Left renal pelvis (tissue), 4 donors: ENCODE results near the gene EFHD1. TPM values are rescaled to one million over a fixed set of nuclear protein-coding genes. Genes with fewer than 3 reads are reported as not detected.
"Not testable (repeated sequence)": the region's sequence is repeated elsewhere in the genome, so short reads cannot be mapped to it uniquely, and the experiment has no call there.

Source experiments
- DNase-seq, 4 donors: peaks; one replicate each; pipeline ENCODE4 v3.0.0-alpha.2; 2013; ENCODE audit warnings: low read depth in 4 of 4, low spot score in 3 of 4
- polyA plus RNA-seq, 4 donors: library from polyadenylated mRNA; unstranded; fragments of 120-200 nt; gene quantifications; one replicate each; pipeline ENCODE4 v1.2.1, GENCODE V29; 2013; ENCODE audit not compliant: insufficient read length in 4 of 4

The EFHD1 gene
- polyA plus RNA-seq, 4 donors: 16.4 to 90.4 (median 74.1) TPM

GRCh38 chr2:232687382-232688160, 54.2 kb downstream of the EFHD1 start:
- DNase-seq: no peak

GRCh38 chr2:232688201-232688600, 54.8 kb downstream of the EFHD1 start:
- DNase-seq: no peak

GRCh38 chr2:232689152-232689910, 55.9 kb downstream of the EFHD1 start:
- no peak for DNase-seq

- not testable (repeated sequence) for DNase-seq
Observed at GRCh38 chr2:232691117-232691516, 57.7 kb downstream of the EFHD1 start.

GRCh38 chr2:232693344-232693743, 59.9 kb downstream of the EFHD1 start:
- no peak for DNase-seq

GRCh38 chr2:232696609-232697058, 63.2 kb downstream of the EFHD1 start:
- no peak for DNase-seq

GRCh38 chr2:232697059-232697806, 63.8 kb downstream of the EFHD1 start, which contains the start of gene GIGYF2:
GIGYF2 (plus strand) TSS chr2:232697331; CDS start chr2:232735198, 37,867 bp downstream.
- peak; percentile 84 to 93 (median 89) for DNase-seq

- no peak for DNase-seq
Observed at GRCh38 chr2:232697807-232698110, 64.4 kb downstream of the EFHD1 start.

- no peak for DNase-seq
Observed at GRCh38 chr2:232698556-232699091, 65.2 kb downstream of the EFHD1 start.

GRCh38 chr2:232699110-232699509, 65.7 kb downstream of the EFHD1 start:
- DNase-seq: no peak

- DNase-seq: no peak
Observed at GRCh38 chr2:232700154-232700553, 66.8 kb downstream of the EFHD1 start.

GRCh38 chr2:232707076-232707475, 73.7 kb downstream of the EFHD1 start:
- DNase-seq: no peak

- no peak for DNase-seq
Observed at GRCh38 chr2:232713505-232713904, 80.1 kb downstream of the EFHD1 start.

GRCh38 chr2:232714969-232715368, 81.6 kb downstream of the EFHD1 start:
- DNase-seq: no peak

- DNase-seq: not testable (repeated sequence)
Observed at GRCh38 chr2:232720056-232720455, 86.7 kb downstream of the EFHD1 start.

- DNase-seq: no peak
Observed at GRCh38 chr2:232721261-232721660, 87.9 kb downstream of the EFHD1 start.

- no peak for DNase-seq
Observed at GRCh38 chr2:232721882-232722281, 88.5 kb downstream of the EFHD1 start.

GRCh38 chr2:232723027-232723426, 89.6 kb downstream of the EFHD1 start:
- DNase-seq: no peak

GRCh38 chr2:232728785-232729184, 95.4 kb downstream of the EFHD1 start:
- DNase-seq: no peak

GRCh38 chr2:232731470-232731869, 98.1 kb downstream of the EFHD1 start:
- no peak for DNase-seq
